Peyer's patch (tissue), 4 donors: ENCODE measurements around the gene BBS9.

Experiments used
- CTCF ChIP-seq, 6 experiments: fragments of 450-650 bp in 4 of 6; fragments of 200-600 bp in 2 of 6; sonication (generic) in 1 of 6; IDR thresholded peaks; one replicate each; pipeline ENCODE4 v1.5.1; 2017 to 2019; ENCODE audit warnings: antibody characterized with exemption in 6 of 6, mild to moderate bottlenecking in 3 of 6, moderate library complexity in 1 of 6
- POLR2A ChIP-seq, 2 donors: fragments of 450-650 bp; IDR thresholded peaks; one replicate each; pipeline ENCODE4 v1.5.1; 2017; ENCODE audit warnings: antibody characterized with exemption in 2 of 2, mild to moderate bottlenecking in 2 of 2, moderate library complexity in 2 of 2

- no peak for TF ChIP-seq POLR2A (IDR thresholded peaks at IDR 0.05)
- no peak for TF ChIP-seq CTCF (IDR thresholded peaks at IDR 0.05)
Observed at GRCh38 chr7:33351709-33352108, 222.3 kb downstream of the BBS9 start.
